ENCODE results near the gene CBFA2T2.
"Not testable (repeated sequence)": the region's sequence is repeated elsewhere in the genome, so short reads cannot be mapped to it uniquely, and the experiment has no call there.

CBFA2T2 gene

DNA sequence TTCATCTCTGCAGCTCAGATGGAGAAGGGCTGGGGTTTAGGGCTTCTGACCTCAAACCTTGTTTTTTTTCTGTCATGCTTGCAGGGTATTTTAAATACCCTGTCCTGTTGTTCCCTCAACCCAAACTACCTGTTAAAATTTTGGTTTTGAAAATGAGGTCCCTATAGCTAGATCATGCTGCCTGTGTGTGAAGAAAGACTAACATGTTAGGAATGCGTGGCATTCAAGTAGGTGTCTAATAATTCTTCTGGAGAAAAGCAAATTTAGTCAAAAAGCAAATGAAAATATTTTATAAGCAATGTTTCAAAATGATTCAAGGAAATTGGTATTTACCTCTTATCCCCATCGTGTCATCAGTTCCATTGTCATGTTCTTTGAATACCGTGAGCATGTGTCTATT lies 95.1 kb downstream of the CBFA2T2 start:
- Histone ChIP-seq H3F3A (ENCODE audit: low read depth) (no peaks in the 10 kb centered on the region), H3K4me3 (ENCODE audit: low read length, poor library complexity, severe bottlenecking) (no peak overlapping the region), H3K36me3 (ENCODE audit: insufficient read depth, low read length) (no peaks in the 10 kb centered on the region), H4K20me1 (ENCODE audit: insufficient read depth, low read length, poor library complexity, severe bottlenecking) (no peaks in the 10 kb centered on the region), H3K9ac (ENCODE audit: low read depth, low read length, poor library complexity, severe bottlenecking) (no peak overlapping the region), H3K4me1 (ENCODE audit: insufficient read depth, low read length, poor library complexity, severe bottlenecking) (no peaks in the 10 kb centered on the region), H3K9me2 (replicated peaks; ENCODE audit: low read depth, low read length) (no peaks in the 10 kb centered on the region), H2AFZ (ENCODE audit: low read length) (no peak overlapping the region), H3K79me2 (ENCODE audit: insufficient read depth, low read length) (peaks cover 9% of the 10 kb centered on the region; the same call in 1 of the 2 replicates), H3K4me2 (ENCODE audit: low read depth, low read length, poor library complexity, severe bottlenecking) (no peak overlapping the region), H3K27me3 (ENCODE audit: insufficient read depth, low read length, poor library complexity, severe bottlenecking) (no peaks in the 10 kb centered on the region), H3K9me3 (ENCODE audit: insufficient read depth, low read depth, low read length) (no peaks in the 10 kb centered on the region)
- no peak for TF ChIP-seq CTCF (conservative IDR thresholded peaks at IDR 0.05; ENCODE audit: low read length)
- no peak for TF ChIP-seq EZH2phosphoT487 (IDR thresholded peaks at IDR 0.05; ENCODE audit: borderline replicate concordance)

GRCh38 chr20:33585413-33585812 lies 95.5 kb downstream of the CBFA2T2 start:
- no peaks in the 10 kb centered on the region for H3K9me3 ChIP-seq (ENCODE audit: insufficient read depth, low read depth, low read length)
- no peak overlapping the region for H3K4me2 ChIP-seq (ENCODE audit: low read depth, low read length, poor library complexity, severe bottlenecking)
- no peaks in the 10 kb centered on the region for H3K4me1 ChIP-seq (ENCODE audit: insufficient read depth, low read length, poor library complexity, severe bottlenecking)
- no peak for TF ChIP-seq EZH2phosphoT487 (IDR thresholded peaks at IDR 0.05; ENCODE audit: borderline replicate concordance)
- TF ChIP-seq CTCF (conservative IDR thresholded peaks at IDR 0.05; ENCODE audit: low read length), result no peak
- no peaks in the 10 kb centered on the region for H3K36me3 ChIP-seq (ENCODE audit: insufficient read depth, low read length)
- H3K27me3 ChIP-seq (ENCODE audit: insufficient read depth, low read length, poor library complexity, severe bottlenecking), result no peaks in the 10 kb centered on the region
- no peak overlapping the region for H3K4me3 ChIP-seq (ENCODE audit: low read length, poor library complexity, severe bottlenecking)
- no peaks in the 10 kb centered on the region for H3K9me2 ChIP-seq (replicated peaks; ENCODE audit: low read depth, low read length)
- no peaks in the 10 kb centered on the region for H4K20me1 ChIP-seq (ENCODE audit: insufficient read depth, low read length, poor library complexity, severe bottlenecking)
- H2AFZ ChIP-seq (ENCODE audit: low read length), result no peak overlapping the region
- no peak overlapping the region for H3K9ac ChIP-seq (ENCODE audit: low read depth, low read length, poor library complexity, severe bottlenecking)
- no peaks in the 10 kb centered on the region for H3F3A ChIP-seq (ENCODE audit: low read depth)
- H3K79me2 ChIP-seq (ENCODE audit: insufficient read depth, low read length), result peaks cover 5% of the 10 kb centered on the region; the same call in 1 of the 2 replicates

DNA sequence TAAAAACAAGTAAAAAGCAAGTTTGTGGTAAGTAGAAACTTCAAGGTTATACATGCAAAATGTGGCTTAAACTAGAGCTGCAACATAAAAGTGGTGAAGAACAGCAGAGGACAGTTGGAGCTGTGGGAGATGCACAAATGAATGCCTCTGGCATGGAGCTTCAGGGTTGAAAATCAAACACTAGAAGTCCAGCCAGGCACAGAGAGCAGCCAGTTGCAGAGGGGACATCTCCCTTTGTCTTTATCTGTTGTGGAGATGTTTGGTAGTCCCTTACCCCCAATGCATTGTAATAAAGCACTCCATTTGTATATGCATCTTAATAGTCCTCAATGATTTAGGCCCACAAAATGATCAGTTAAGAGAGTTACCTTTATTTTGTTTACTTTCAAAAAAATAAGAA lies 99.2 kb downstream of the CBFA2T2 start:
- Histone ChIP-seq H3F3A (ENCODE audit: low read depth) (no peaks in the 10 kb centered on the region), H3K4me3 (ENCODE audit: low read length, poor library complexity, severe bottlenecking) (no peak overlapping the region), H3K9ac (ENCODE audit: low read depth, low read length, poor library complexity, severe bottlenecking) (no peak overlapping the region), H3K36me3 (ENCODE audit: insufficient read depth, low read length) (no peaks in the 10 kb centered on the region), H3K4me2 (ENCODE audit: low read depth, low read length, poor library complexity, severe bottlenecking) (no peak overlapping the region), H4K20me1 (ENCODE audit: insufficient read depth, low read length, poor library complexity, severe bottlenecking) (no peaks in the 10 kb centered on the region), H3K9me2 (replicated peaks; ENCODE audit: low read depth, low read length) (no peaks in the 10 kb centered on the region), H3K79me2 (ENCODE audit: insufficient read depth, low read length) (no peaks in the 10 kb centered on the region), H3K4me1 (ENCODE audit: insufficient read depth, low read length, poor library complexity, severe bottlenecking) (no peaks in the 10 kb centered on the region), H2AFZ (ENCODE audit: low read length) (no peak overlapping the region), H3K9me3 (ENCODE audit: insufficient read depth, low read depth, low read length) (no peaks in the 10 kb centered on the region), H3K27me3 (ENCODE audit: insufficient read depth, low read length, poor library complexity, severe bottlenecking) (no peaks in the 10 kb centered on the region)
- TF ChIP-seq CTCF (conservative IDR thresholded peaks at IDR 0.05; ENCODE audit: low read length), result no peak

- H3K4me2 ChIP-seq (ENCODE audit: low read depth, low read length, poor library complexity, severe bottlenecking); H4K20me1 ChIP-seq (ENCODE audit: insufficient read depth, low read length, poor library complexity, severe bottlenecking); H3K79me2 ChIP-seq (ENCODE audit: insufficient read depth, low read length); H3K9me3 ChIP-seq (ENCODE audit: insufficient read depth, low read depth, low read length); H3K36me3 ChIP-seq (ENCODE audit: insufficient read depth, low read length); H3K4me3 ChIP-seq (ENCODE audit: low read length, poor library complexity, severe bottlenecking); H3K9me2 ChIP-seq (replicated peaks; ENCODE audit: low read depth, low read length); H2AFZ ChIP-seq (ENCODE audit: low read length); H3K27me3 ChIP-seq (ENCODE audit: insufficient read depth, low read length, poor library complexity, severe bottlenecking); H3F3A ChIP-seq (ENCODE audit: low read depth); H3K4me1 ChIP-seq (ENCODE audit: insufficient read depth, low read length, poor library complexity, severe bottlenecking); H3K9ac ChIP-seq (ENCODE audit: low read depth, low read length, poor library complexity, severe bottlenecking): not testable (repeated sequence)
These were observed 102.0 kb downstream of the CBFA2T2 start for GRCh38 chr20:33591901-33592300.

Measured in Loucy (cell line).